H9 (cell line): ENCODE data around the gene MAD1L1. TPM values are rescaled to one million over a fixed set of nuclear protein-coding genes. Genes with fewer than 3 reads are reported as not detected.
A peak's percentile ranks its signal among the peaks of the same experiment; 100 is the strongest.

Experiments used
- DNase-seq: peaks from one replicate; pipeline ENCODE4 v3.0.0-alpha.2; 2017
- H2AFZ ChIP-seq: one replicate; pipeline ENCODE4 v1.6.1; 2013; ENCODE audit warnings: mild to moderate bottlenecking, low read length, control low read depth, moderate library complexity
- H2AK5ac ChIP-seq: 2 replicates; pipeline ENCODE4 v1.6.1; 2013; ENCODE audit warnings: low read length, control low read depth, mixed read lengths; ENCODE audit not compliant: insufficient read length
- H2BK120ac ChIP-seq: one replicate; pipeline ENCODE4 v1.6.1; 2013; ENCODE audit warnings: low read depth, mild to moderate bottlenecking, low read length, control low read depth, inconsistent platforms; ENCODE audit not compliant: poor library complexity, severe bottlenecking
- H2BK12ac ChIP-seq: 2 replicates; pipeline ENCODE4 v1.6.1; 2013; ENCODE audit warnings: low read length, control low read depth, mixed read lengths, low read depth; ENCODE audit not compliant: insufficient read length
- H2BK15ac ChIP-seq: 2 replicates; pipeline ENCODE4 v1.6.1; 2013; ENCODE audit warnings: low read depth, low read length, control low read depth
- H2BK20ac ChIP-seq: one replicate; pipeline ENCODE4 v1.6.1; 2013; ENCODE audit warnings: low read depth, mild to moderate bottlenecking, low read length, control low read depth, inconsistent platforms; ENCODE audit not compliant: poor library complexity, severe bottlenecking
- H2BK5ac ChIP-seq: 2 replicates; pipeline ENCODE4 v1.6.1; 2013; ENCODE audit warnings: low read length, control low read depth, mixed read lengths; ENCODE audit not compliant: insufficient read length
- H3K14ac ChIP-seq: 2 replicates; pipeline ENCODE4 v1.6.1; 2013; ENCODE audit warnings: low read length, control low read depth; ENCODE audit not compliant: insufficient read depth
- H3K18ac ChIP-seq: 2 replicates; pipeline ENCODE4 v1.6.1; 2013; ENCODE audit warnings: low read depth, mild to moderate bottlenecking, mixed read lengths, low read length, control low read depth; ENCODE audit not compliant: insufficient read length
- H3K23ac ChIP-seq: 2 replicates; pipeline ENCODE4 v1.6.1; 2013; ENCODE audit warnings: low read length, control low read depth, mixed read lengths, low read depth; ENCODE audit not compliant: insufficient read length
- H3K23me2 ChIP-seq: 2 replicates; pipeline ENCODE4 v1.6.1; 2013; ENCODE audit warnings: low read depth, mild to moderate bottlenecking, mixed read lengths, low read length, control low read depth; ENCODE audit not compliant: insufficient read length, poor library complexity, severe bottlenecking
- H3K27ac ChIP-seq: 2 replicates; pipeline ENCODE4 v1.5.1; 2013; ENCODE audit warnings: low read length, control low read depth, mixed read lengths, low read depth; ENCODE audit not compliant: insufficient read length
- H3K27me3 ChIP-seq: 2 replicates; pipeline ENCODE4 v1.6.1; 2013; ENCODE audit warnings: low read length, control low read depth, inconsistent platforms; ENCODE audit not compliant: insufficient read depth
- H3K4ac ChIP-seq: 2 replicates; pipeline ENCODE4 v1.6.1; 2013; ENCODE audit warnings: low read depth, mild to moderate bottlenecking, control low read depth, inconsistent platforms, low read length, moderate library complexity
- H3K4me1 ChIP-seq: 2 replicates; pipeline ENCODE4 v1.6.1; 2013; ENCODE audit warnings: low read length, control low read depth, inconsistent platforms; ENCODE audit not compliant: insufficient read depth
- H3K4me2 ChIP-seq: 2 replicates; pipeline ENCODE4 v1.6.1; 2013; ENCODE audit warnings: low read length, control low read depth, mixed read lengths; ENCODE audit not compliant: insufficient read length, insufficient read depth
- H3K56ac ChIP-seq: 2 replicates; pipeline ENCODE4 v1.6.1; 2013; ENCODE audit warnings: low read depth, mild to moderate bottlenecking, mixed read lengths, low read length, control low read depth; ENCODE audit not compliant: insufficient read length
- H3K79me1 ChIP-seq: 2 replicates; pipeline ENCODE4 v1.6.1; 2013; ENCODE audit warnings: low read depth, mild to moderate bottlenecking, moderate library complexity, low read length, control low read depth, inconsistent platforms; ENCODE audit not compliant: insufficient read depth, poor library complexity, severe bottlenecking
- H3K79me2 ChIP-seq: 2 replicates; pipeline ENCODE4 v1.6.1; 2013; ENCODE audit warnings: low read length, control low read depth, inconsistent platforms; ENCODE audit not compliant: insufficient read depth
- H3K9ac ChIP-seq: 2 replicates; pipeline ENCODE4 v1.6.1; 2013; ENCODE audit warnings: low read length, control low read depth, mixed read lengths; ENCODE audit not compliant: insufficient read length; ENCODE audit errors: extremely low read depth
- H3K9me3 ChIP-seq: one replicate; pipeline ENCODE4 v1.6.1; 2013; ENCODE audit warnings: low read depth, low read length, inconsistent platforms; ENCODE audit not compliant: control insufficient read depth
- H3T11ph ChIP-seq: one replicate; pipeline ENCODE4 v1.6.1; 2013; ENCODE audit warnings: mild to moderate bottlenecking, low read length, control low read depth, inconsistent platforms
- H4K20me1 ChIP-seq: one replicate; pipeline ENCODE4 v1.6.1; 2013; ENCODE audit not compliant: control insufficient read depth, insufficient read length, insufficient read depth
- H4K5ac ChIP-seq: 2 replicates; pipeline ENCODE4 v1.6.1; 2013; ENCODE audit warnings: low read depth, mild to moderate bottlenecking, mixed read lengths, low read length, control low read depth; ENCODE audit not compliant: insufficient read length
- H4K8ac ChIP-seq: replicated peaks from 2 replicates; pipeline ENCODE4 v1.6.1; 2013; ENCODE audit warnings: low read length, control low read depth, mixed read lengths, low read depth; ENCODE audit not compliant: insufficient read length
- H4K91ac ChIP-seq: 2 replicates; pipeline ENCODE4 v1.6.1; 2013; ENCODE audit warnings: low read depth, mild to moderate bottlenecking, moderate library complexity, mixed read lengths, low read length, control low read depth; ENCODE audit not compliant: insufficient read length
- H3K27ac Mint-ChIP-seq, 3 experiments: 2 replicates in 2 of 3; 3 replicates in 1 of 3; pipeline ENCODE4 v1.8.0; 2020 to 2021; ENCODE audit warnings: mixed read lengths in 3 of 3, mild to moderate bottlenecking in 1 of 3, moderate library complexity in 1 of 3
- H3K27me3 Mint-ChIP-seq: 2 replicates; pipeline ENCODE4 v1.8.0; 2021; ENCODE audit warnings: low read depth, mild to moderate bottlenecking, moderate library complexity, mixed read lengths
- H3K36me3 Mint-ChIP-seq, 3 experiments: 2 replicates in 2 of 3; 3 replicates in 1 of 3; pipeline ENCODE4 v1.8.0; 2020 to 2021; ENCODE audit warnings: low read depth in 3 of 3, mixed read lengths in 3 of 3; ENCODE audit not compliant: insufficient read depth in 1 of 3
- H3K4me1 Mint-ChIP-seq, 2 experiments: 2 replicates each; pipeline ENCODE4 v1.8.0; 2020; ENCODE audit warnings: mixed read lengths in 2 of 2
- H3K4me3 Mint-ChIP-seq, 2 experiments: 2 replicates in 1 of 2; 3 replicates in 1 of 2; pipeline ENCODE4 v1.8.0; 2020 to 2021; ENCODE audit warnings: mild to moderate bottlenecking in 2 of 2, mixed read lengths in 2 of 2, moderate library complexity in 1 of 2
- H3K9me3 Mint-ChIP-seq, 2 experiments: 2 replicates in 1 of 2; 3 replicates in 1 of 2; pipeline ENCODE4 v1.8.0; 2020; ENCODE audit warnings: mild to moderate bottlenecking in 2 of 2, mixed read lengths in 2 of 2, moderate library complexity in 1 of 2
- WGBS: extraction: QIAGEN DNeasy Blood & Tissue Kit; methylation state at CpG from one replicate; pipeline ENCODE4 v1.1.7; 2013; ENCODE audit warnings: missing lambda C conversion rate, low lambda C conversion rate, mixed read lengths; ENCODE audit not compliant: insufficient read length; ENCODE audit errors: extremely low coverage; 5-methylcytosine and 5-hydroxymethylcytosine counted together
- total RNA-seq: library from RNA; stranded (reverse); gene quantifications from 2 replicates; pipeline ENCODE4 v1.2.1, GENCODE V29; 2021
- TF ChIP-seq, protein P1 (sequence below): fragments of 200-600 bp; sonication (generic); conservative IDR thresholded peaks from 3 replicates; pipeline ENCODE4 v1.8.0; 2021; ENCODE audit warnings: antibody characterized with exemption, mild to moderate bottlenecking

Gene MAD1L1
- total RNA-seq, 1 experiment from 2014 or later = 39.0 TPM

GRCh38 chr7:1920881-1921280, 311.9 kb downstream of the MAD1L1 start:
- Histone ChIP-seq H2BK120ac (no peak overlapping the region), H3K23me2 (no peaks in the 10 kb centered on the region), H3K9me3 (no peaks in the 10 kb centered on the region), H3K9ac (no peak overlapping the region), H4K20me1 (no peaks in the 10 kb centered on the region), H3K27ac (no peak overlapping the region), H3K56ac (no peak overlapping the region), H2BK5ac (no peak overlapping the region), H2BK12ac (no peak overlapping the region), H3K79me2 (no peaks in the 10 kb centered on the region), H3K27me3 (no peaks in the 10 kb centered on the region), H4K5ac (no peak overlapping the region), H3K4me2 (no peak overlapping the region), H3K79me1 (no peaks in the 10 kb centered on the region), H3K4ac (no peak overlapping the region), H2BK20ac (no peak overlapping the region), H4K8ac (no peak overlapping the region), H2AK5ac (no peak overlapping the region), H3K4me1 (no peaks in the 10 kb centered on the region), H4K91ac (no peak overlapping the region), H3K14ac (no peak overlapping the region), H2AFZ (no peak overlapping the region), H3K23ac (no peak overlapping the region), H3K18ac (no peak overlapping the region), H2BK15ac (no peak overlapping the region), H3T11ph (no peak overlapping the region)
- no peaks in the 10 kb centered on the region for H3K9me3 Mint-ChIP-seq
- no peak for DNase-seq
- peaks cover 0 to 5% (median 0%) of the 10 kb centered on the region in 3 experiments; a peak in 1 of 7 replicates for H3K36me3 Mint-ChIP-seq
- H3K27ac Mint-ChIP-seq = peak overlapping the region in 1 of 3 experiments; percentile 18; a peak in 2 of 7 replicates
- no CpG with 5 or more reads among the region's 16 CpGs for WGBS
- no peak overlapping the region for H3K4me3 Mint-ChIP-seq
- no peaks in the 10 kb centered on the region for H3K4me1 Mint-ChIP-seq
- no peaks in the 10 kb centered on the region for H3K27me3 Mint-ChIP-seq
- TF ChIP-seq, protein P1, sequence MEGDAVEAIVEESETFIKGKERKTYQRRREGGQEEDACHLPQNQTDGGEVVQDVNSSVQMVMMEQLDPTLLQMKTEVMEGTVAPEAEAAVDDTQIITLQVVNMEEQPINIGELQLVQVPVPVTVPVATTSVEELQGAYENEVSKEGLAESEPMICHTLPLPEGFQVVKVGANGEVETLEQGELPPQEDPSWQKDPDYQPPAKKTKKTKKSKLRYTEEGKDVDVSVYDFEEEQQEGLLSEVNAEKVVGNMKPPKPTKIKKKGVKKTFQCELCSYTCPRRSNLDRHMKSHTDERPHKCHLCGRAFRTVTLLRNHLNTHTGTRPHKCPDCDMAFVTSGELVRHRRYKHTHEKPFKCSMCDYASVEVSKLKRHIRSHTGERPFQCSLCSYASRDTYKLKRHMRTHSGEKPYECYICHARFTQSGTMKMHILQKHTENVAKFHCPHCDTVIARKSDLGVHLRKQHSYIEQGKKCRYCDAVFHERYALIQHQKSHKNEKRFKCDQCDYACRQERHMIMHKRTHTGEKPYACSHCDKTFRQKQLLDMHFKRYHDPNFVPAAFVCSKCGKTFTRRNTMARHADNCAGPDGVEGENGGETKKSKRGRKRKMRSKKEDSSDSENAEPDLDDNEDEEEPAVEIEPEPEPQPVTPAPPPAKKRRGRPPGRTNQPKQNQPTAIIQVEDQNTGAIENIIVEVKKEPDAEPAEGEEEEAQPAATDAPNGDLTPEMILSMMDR = no peak
